ENCODE measurements around the gene FCER1G.

DNA sequence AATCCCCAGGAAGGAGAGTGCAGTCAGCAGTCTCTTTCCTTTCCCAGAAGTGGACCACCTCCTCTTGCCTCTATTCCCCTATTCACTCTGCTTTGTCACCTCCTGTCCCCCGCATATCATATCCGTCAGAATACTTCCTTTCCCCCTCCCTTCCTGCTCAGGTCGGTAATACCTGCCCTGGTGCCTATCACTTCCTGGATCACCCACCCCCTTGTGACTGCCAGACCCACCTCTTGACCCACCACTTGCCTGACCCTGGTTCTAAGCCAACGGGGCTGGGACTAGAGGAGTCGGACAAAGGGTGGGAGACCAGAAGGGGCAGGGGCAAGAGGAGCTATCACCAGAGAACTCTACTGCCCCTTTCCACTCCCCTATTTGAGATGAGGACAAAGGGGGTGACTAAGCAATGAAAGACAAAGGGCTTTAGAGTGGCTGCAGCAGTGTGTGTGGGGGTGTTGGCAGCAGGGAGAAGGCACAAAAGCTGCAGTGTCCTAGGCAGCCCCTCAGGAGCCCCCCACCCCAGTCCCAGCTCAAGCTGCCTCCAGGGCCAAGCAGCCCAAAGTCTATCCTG, 14.6 kb upstream of the FCER1G start:
- TF ChIP-seq, protein P1, sequence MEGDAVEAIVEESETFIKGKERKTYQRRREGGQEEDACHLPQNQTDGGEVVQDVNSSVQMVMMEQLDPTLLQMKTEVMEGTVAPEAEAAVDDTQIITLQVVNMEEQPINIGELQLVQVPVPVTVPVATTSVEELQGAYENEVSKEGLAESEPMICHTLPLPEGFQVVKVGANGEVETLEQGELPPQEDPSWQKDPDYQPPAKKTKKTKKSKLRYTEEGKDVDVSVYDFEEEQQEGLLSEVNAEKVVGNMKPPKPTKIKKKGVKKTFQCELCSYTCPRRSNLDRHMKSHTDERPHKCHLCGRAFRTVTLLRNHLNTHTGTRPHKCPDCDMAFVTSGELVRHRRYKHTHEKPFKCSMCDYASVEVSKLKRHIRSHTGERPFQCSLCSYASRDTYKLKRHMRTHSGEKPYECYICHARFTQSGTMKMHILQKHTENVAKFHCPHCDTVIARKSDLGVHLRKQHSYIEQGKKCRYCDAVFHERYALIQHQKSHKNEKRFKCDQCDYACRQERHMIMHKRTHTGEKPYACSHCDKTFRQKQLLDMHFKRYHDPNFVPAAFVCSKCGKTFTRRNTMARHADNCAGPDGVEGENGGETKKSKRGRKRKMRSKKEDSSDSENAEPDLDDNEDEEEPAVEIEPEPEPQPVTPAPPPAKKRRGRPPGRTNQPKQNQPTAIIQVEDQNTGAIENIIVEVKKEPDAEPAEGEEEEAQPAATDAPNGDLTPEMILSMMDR (IDR thresholded peaks at IDR 0.05; ENCODE audit: low read length) = no peak
- no peak for TF ChIP-seq EZH2 (IDR thresholded peaks at IDR 0.05; ENCODE audit: borderline replicate concordance, low read length)
